Mucosa of stomach (tissue), 1 donor: ENCODE measurements around the gene COX7B2.

Experiments
- H3K27me3 ChIP-seq: one replicate; pipeline ENCODE4 v1.7.0; 2013; ENCODE audit warnings: mild to moderate bottlenecking, low read length; ENCODE audit not compliant: control insufficient read depth, insufficient read depth
- H3K36me3 ChIP-seq: one replicate; pipeline ENCODE4 v1.7.0; 2013; ENCODE audit warnings: low read length; ENCODE audit not compliant: control insufficient read depth, insufficient read depth
- H3K4me1 ChIP-seq: one replicate; pipeline ENCODE4 v1.7.0; 2013; ENCODE audit warnings: mild to moderate bottlenecking, low read length; ENCODE audit not compliant: control insufficient read depth, insufficient read depth
- H3K4me3 ChIP-seq: one replicate; pipeline ENCODE4 v1.7.0; 2013; ENCODE audit warnings: low read length
- H3K9ac ChIP-seq: one replicate; pipeline ENCODE4 v1.7.0; 2013; ENCODE audit warnings: mild to moderate bottlenecking, low read length, moderate library complexity
- H3K9me3 ChIP-seq: one replicate; pipeline ENCODE4 v1.7.0; 2013; ENCODE audit warnings: mild to moderate bottlenecking, low read length, moderate library complexity; ENCODE audit not compliant: control insufficient read depth
- donor health status: Pancreatic carcinoma.

Gene COX7B2

DNA sequence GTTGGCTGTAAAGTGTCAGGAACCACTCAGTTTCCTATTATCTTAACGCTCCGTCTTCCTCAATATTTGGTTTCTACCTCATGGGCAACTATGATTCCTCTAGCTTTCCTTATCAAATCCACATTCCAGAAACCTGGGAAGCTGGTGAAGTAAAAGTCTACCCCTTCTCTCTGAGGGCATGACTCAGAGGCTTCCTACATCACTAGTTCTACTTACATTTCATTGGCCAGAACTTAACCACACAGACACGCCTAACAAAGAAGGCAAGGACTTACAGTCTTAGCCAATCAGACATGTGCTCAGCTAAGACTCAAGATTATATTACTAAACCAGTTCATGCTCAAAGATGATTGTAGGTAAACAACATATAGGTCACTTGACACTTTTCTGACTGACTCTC lies 30.4 kb downstream of the COX7B2 start:
- no peak overlapping the region for H3K4me3 ChIP-seq
- no peak overlapping the region for H3K9ac ChIP-seq
- no peaks in the 10 kb centered on the region for H3K36me3 ChIP-seq
- H3K4me1 ChIP-seq = no peaks in the 10 kb centered on the region
- no peaks in the 10 kb centered on the region for H3K27me3 ChIP-seq
- no peaks in the 10 kb centered on the region for H3K9me3 ChIP-seq

DNA sequence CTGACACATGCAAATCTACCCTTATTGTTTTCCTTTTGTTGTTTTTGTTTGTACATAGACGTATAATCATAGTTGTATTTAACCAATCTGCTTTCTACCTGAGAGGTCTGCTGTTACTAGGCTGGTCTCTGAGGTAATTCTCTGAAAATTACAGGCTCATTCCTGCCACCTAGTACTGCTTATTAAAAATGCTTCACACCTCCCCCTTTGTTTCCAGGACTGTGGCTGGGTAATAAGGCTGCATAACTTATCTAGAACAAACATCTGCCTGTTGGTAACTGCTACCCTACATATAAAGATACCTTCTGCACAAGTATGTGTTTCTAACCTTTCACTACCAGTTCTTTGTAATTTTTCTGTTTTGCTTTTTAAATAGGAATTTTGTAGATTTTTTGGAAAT lies 34.2 kb downstream of the COX7B2 start:
- Histone ChIP-seq H3K27me3 (no peaks in the 10 kb centered on the region), H3K36me3 (no peaks in the 10 kb centered on the region), H3K9me3 (no peaks in the 10 kb centered on the region), H3K4me1 (no peaks in the 10 kb centered on the region), H3K9ac (no peak overlapping the region), H3K4me3 (no peak overlapping the region)

DNA sequence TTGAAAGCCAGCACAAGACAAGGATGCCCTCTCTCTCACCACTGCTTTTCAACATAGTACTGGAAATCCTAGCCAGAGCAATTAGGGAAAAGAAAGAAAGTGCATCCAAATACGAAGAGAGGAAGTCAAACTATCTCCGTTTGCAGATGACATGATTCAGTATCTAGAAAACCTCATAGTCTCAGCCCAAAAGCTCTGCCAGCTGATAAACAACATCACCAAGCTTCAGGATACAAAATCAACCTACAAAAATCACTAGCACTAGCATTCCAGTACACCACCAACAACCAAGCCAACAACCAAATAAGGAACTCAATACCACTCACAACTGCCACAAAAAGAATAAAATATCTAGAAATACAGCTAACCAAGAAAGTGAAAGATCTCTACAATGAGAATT lies 38.6 kb downstream of the COX7B2 start:
- Histone ChIP-seq H3K27me3 (no peaks in the 10 kb centered on the region), H3K4me3 (no peak overlapping the region), H3K4me1 (no peaks in the 10 kb centered on the region), H3K9ac (no peak overlapping the region), H3K9me3 (no peaks in the 10 kb centered on the region), H3K36me3 (no peaks in the 10 kb centered on the region)

DNA sequence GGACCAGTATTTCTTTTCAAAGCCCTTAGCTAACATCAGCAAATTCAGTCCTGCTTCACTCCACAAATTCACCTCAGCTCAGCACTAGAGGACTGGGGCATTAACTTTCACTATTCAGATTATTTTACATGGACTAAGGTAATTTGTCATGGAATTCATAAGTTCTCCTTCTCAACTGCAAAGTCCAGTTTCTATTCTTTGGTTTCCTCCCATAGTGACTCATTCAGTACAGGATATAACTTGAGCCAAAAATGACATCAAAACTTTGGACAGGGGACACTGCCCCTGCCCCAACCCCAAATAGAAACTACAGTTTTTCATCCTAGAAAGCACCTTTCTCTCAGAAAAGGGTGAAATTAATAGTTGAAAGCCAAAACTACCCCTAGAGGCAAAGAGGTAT lies 52.7 kb downstream of the COX7B2 start:
- Histone ChIP-seq H3K9me3 (no peaks in the 10 kb centered on the region), H3K4me3 (no peak overlapping the region), H3K9ac (no peak overlapping the region), H3K36me3 (no peaks in the 10 kb centered on the region), H3K27me3 (no peaks in the 10 kb centered on the region), H3K4me1 (no peaks in the 10 kb centered on the region)

DNA sequence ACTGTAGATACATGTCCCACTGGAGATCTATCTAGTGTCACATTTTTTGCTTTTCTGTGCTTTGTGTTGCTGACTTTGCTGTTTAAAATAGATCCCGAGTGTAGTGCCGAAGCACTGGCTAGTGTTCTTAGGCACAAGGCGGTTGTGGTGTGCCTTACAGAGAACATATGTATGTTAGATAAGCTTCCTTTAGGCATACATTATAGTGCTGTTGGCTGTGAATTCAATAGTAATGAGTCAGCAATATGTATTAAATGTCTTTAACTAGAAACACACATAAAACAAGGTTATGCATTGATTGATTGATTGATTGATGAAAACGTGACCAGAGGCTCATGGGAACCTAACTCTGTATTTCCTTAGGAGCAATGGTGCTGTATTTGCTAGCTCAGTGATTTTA lies 56.2 kb downstream of the COX7B2 start:
- no peak overlapping the region for H3K9ac ChIP-seq
- H3K4me1 ChIP-seq = no peaks in the 10 kb centered on the region
- H3K4me3 ChIP-seq = no peak overlapping the region
- no peaks in the 10 kb centered on the region for H3K36me3 ChIP-seq
- no peaks in the 10 kb centered on the region for H3K27me3 ChIP-seq
- no peaks in the 10 kb centered on the region for H3K9me3 ChIP-seq

DNA sequence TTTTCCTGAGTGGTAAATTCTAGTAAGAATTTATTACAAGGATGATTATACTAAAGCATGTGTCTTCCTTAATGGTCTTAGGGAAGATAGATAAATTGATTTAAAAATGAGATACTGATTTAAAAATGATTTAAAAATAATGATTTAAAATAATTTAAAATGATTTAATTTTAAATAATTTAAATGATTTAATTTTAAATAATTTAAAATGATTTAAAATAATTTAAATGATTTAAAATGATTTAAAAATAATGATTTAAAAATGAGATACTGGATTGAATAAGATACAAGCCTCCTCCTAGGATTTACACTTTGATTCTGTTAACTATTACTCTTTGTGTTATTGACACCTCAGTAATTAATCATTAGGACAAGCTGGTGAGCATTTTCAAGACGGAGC lies 59.0 kb downstream of the COX7B2 start:
- Histone ChIP-seq H3K4me1 (no peaks in the 10 kb centered on the region), H3K27me3 (no peaks in the 10 kb centered on the region)

DNA sequence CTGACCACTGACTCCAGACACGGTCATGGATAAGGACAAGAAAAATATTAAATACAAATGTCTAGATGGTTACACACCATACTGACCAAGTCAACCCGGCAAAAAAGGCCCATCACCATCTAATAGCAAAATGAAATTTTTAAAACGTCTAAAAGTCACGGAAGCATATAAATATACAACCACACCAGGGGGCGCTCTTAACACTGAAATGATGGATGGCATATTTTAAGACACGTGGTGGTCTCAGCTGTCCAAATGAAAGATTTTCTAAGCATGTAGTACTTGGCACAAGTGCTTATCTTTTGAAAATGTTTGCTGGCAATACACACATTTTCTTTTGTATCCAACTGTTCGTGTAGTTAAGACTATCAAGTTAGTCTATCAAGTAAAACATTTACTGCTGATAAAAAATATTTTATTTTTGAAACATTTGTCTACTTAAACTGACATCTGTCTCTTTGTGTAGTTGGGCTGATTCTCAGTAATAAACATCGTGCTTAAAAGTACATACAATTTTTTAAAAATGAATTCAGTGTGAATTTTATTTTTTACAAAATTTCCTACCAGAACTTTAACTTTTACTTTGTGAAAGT lies 64.6 kb downstream of the COX7B2 start:
- Histone ChIP-seq H3K27me3 (no peaks in the 10 kb centered on the region), H3K4me1 (no peaks in the 10 kb centered on the region), H3K4me3 (no peak overlapping the region), H3K9me3 (no peaks in the 10 kb centered on the region), H3K9ac (no peak overlapping the region), H3K36me3 (no peaks in the 10 kb centered on the region)

More for the DNA sequence above, 59.0 kb downstream of the COX7B2 start:
- Histone ChIP-seq H3K9ac (no peak overlapping the region), H3K9me3 (no peaks in the 10 kb centered on the region), H3K4me3 (no peak overlapping the region), H3K36me3 (no peaks in the 10 kb centered on the region)

DNA sequence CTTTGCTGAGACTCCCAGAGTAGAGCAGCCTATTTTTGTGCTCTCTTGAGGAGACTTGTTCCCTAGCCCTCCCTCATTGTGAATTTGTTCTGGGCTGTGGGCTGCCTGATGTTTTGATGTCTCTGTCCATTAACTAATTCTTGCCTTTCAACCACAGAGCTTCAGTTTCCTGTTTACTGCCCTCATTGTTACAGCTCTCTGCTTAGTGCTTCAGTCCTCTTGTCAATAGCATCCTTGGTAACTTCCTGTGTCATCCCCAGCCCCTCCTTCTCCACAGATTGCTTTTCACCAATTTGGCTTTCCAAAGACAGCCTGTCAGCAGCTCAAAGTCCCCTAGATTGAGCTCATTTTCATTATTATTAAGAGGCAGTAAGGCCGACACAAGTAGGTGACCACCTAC lies 69.9 kb downstream of the COX7B2 start:
- no peak overlapping the region for H3K4me3 ChIP-seq
- H3K4me1 ChIP-seq = no peaks in the 10 kb centered on the region
- no peaks in the 10 kb centered on the region for H3K36me3 ChIP-seq
- no peak overlapping the region for H3K9ac ChIP-seq
- no peaks in the 10 kb centered on the region for H3K9me3 ChIP-seq
- no peaks in the 10 kb centered on the region for H3K27me3 ChIP-seq

DNA sequence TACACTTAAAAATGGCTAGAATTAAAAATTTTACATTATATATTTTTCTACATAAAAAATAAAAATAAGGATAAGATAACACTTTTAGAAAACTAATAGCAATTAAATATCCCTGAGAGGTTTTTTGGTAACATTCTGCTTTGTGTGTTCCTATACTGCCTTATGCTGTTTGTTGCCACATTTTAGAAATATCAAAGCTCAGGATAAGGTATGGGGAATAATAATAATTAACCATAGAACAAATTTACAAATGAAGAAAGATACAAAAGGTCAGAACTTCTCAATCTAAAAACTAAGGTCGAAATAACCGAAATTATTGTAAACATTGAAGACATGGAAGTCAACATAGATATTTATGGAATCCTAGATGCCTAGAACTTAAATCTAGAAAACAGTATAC lies 71.4 kb downstream of the COX7B2 start:
- no peak overlapping the region for H3K4me3 ChIP-seq
- H3K9me3 ChIP-seq = no peaks in the 10 kb centered on the region
- H3K27me3 ChIP-seq = no peaks in the 10 kb centered on the region
- H3K9ac ChIP-seq = no peak overlapping the region
- H3K4me1 ChIP-seq = no peaks in the 10 kb centered on the region
- no peaks in the 10 kb centered on the region for H3K36me3 ChIP-seq

DNA sequence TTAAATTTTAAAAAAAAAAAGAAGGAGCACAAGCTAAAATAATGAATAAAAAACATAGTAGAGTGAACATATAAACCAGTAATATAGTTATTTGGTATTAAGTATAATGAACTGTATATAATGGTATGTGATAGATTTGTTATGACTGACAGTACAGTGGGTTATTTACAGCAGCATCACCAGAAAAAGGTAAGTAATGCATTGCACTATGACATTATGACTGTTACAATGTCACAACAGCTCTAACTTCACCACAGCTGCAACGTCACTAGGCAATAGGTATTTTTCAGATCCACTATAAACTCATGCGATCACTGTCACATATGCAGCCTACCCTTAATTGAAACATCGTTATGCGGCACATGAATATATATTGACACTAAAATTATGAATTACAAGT lies 72.5 kb downstream of the COX7B2 start:
- H3K36me3 ChIP-seq = no peaks in the 10 kb centered on the region
- H3K9me3 ChIP-seq = no peaks in the 10 kb centered on the region
- H3K9ac ChIP-seq = no peak overlapping the region
- H3K4me1 ChIP-seq = no peaks in the 10 kb centered on the region
- no peak overlapping the region for H3K4me3 ChIP-seq
- no peaks in the 10 kb centered on the region for H3K27me3 ChIP-seq

DNA sequence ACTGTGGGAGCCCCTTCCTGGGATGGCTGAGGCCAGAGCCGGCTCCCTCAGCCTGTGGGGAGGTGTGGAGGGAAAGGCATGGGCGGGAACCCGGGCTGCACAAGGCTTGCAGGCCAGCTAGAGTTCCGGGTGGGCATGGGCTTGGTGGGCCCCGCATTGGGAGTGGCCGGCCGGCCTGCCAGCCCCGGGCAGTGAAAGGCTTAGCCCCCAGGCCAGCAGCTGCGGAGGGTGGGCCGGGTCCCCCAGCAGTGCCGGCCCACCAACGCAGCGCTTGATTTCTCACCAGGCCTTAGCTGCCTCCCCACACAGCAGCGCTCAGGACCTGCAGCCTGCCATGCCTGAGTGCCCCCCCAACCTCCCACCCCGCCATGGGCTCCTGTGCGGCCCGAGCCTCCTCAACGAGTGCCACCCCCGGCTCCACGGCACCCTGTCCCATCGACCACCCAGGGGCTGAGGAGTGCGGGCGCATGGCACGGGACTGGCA lies 78.0 kb downstream of the COX7B2 start:
- no peaks in the 10 kb centered on the region for H3K27me3 ChIP-seq
- H3K4me3 ChIP-seq = no peak overlapping the region
- no peaks in the 10 kb centered on the region for H3K9me3 ChIP-seq
- H3K36me3 ChIP-seq = no peaks in the 10 kb centered on the region
- H3K9ac ChIP-seq = no peak overlapping the region
- H3K4me1 ChIP-seq = no peaks in the 10 kb centered on the region

DNA sequence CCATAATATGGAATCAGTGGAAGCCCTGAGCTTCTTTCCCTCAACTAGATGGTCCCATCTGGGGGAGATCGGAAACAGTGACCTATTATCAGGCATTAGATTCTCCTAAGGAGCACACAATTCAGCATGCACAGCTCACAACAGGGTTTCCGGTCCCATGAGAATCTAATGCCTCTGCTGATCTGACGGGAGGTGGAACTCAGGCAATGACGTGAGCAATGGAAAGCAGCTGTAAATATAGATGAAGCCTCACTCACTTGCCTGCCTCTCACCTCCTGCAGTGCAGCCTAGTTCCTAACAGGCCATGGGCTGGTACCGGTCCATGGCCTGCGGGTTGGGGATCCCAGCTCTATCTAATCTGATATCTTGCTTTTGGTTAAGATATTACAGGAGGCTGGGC lies 88.9 kb downstream of the COX7B2 start:
- H3K36me3 ChIP-seq = no peaks in the 10 kb centered on the region

DNA sequence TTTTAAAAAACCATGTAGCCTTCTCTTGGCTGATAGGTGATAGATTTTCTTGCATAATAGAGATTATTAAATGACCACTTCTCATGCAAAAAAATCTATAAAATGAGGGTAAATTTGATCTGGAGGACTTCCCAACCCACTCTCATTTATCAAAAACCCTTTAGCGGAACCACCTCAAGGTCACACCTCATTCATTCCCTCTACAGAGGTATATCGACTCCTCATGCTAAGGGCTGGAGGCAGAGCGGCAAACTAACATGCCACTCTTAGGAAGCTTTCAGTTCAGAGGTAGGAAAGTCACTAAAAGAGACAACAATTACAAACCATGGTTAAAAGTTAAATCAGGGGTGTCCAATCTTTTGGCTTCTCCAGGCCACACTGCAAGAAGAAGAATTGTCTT lies 90.0 kb downstream of the COX7B2 start:
- Histone ChIP-seq H3K27me3 (no peaks in the 10 kb centered on the region), H3K9me3 (no peaks in the 10 kb centered on the region), H3K36me3 (no peaks in the 10 kb centered on the region), H3K4me1 (no peaks in the 10 kb centered on the region), H3K9ac (no peak overlapping the region), H3K4me3 (no peak overlapping the region)

More for the DNA sequence above, 88.9 kb downstream of the COX7B2 start:
- Histone ChIP-seq H3K27me3 (no peaks in the 10 kb centered on the region), H3K4me1 (no peaks in the 10 kb centered on the region), H3K9me3 (no peaks in the 10 kb centered on the region), H3K4me3 (no peak overlapping the region), H3K9ac (no peak overlapping the region)
